GM12874 (cell line): ENCODE data around the gene PKD1.

Experiments used
- CTCF ChIP-seq: IDR thresholded peaks from 2 replicates; pipeline ENCODE4 v1.5.1; 2011; ENCODE audit warnings: low read depth, mild to moderate bottlenecking, control low read depth, low read length, moderate library complexity; ENCODE audit not compliant: insufficient read depth

Gene PKD1

GRCh38 chr16:2054543-2055245 is 81.0 kb downstream of the PKD1 start:
- TF ChIP-seq CTCF = no peak

GRCh38 chr16:2053897-2054296 is 81.8 kb downstream of the PKD1 start:
- no peak for TF ChIP-seq CTCF

GRCh38 chr16:2053211-2053610 is 82.5 kb downstream of the PKD1 start:
- TF ChIP-seq CTCF = no peak

- no peak for TF ChIP-seq CTCF
These were observed 87.6 kb downstream of the PKD1 start for GRCh38 chr16:2048116-2048543.

GRCh38 chr16:2047330-2048115 is 88.2 kb downstream of the PKD1 start, which contains the start of the genes NTHL1 and TSC2:
TSS of gene NTHL1 (minus strand) at chr16:2047834. CDS start at chr16:2047823, 11 bp downstream.
TSS of gene TSC2 (plus strand) at chr16:2047985. CDS start at chr16:2048616, 631 bp downstream.
- TF ChIP-seq CTCF = peak; percentile 7; the same call in 1 of the 2 replicates

GRCh38 chr16:2046893-2047329 is 88.8 kb downstream of the PKD1 start:
- TF ChIP-seq CTCF = no peak

- no peak for TF ChIP-seq CTCF
These were observed 89.5 kb downstream of the PKD1 start for GRCh38 chr16:2045965-2046892.
